SK-N-SH (cell line): ENCODE results near the gene LONRF2. TPM values are rescaled to one million over a fixed set of nuclear protein-coding genes. Genes with fewer than 3 reads are reported as not detected.

ENCODE experiments used
- CTCF ChIA-PET: fragments of 300-600, 350-600 bp; formaldehyde crosslinking; extraction: SDS; loops from one replicate; lab custom pipeline; 2021; lab: Yijun Ruan, JAX
- POLR2A ChIA-PET: fragments of 350-600 bp; sonication (Branson Sonifier 250); formaldehyde crosslinking; extraction: SDS; loops from one replicate; lab custom pipeline; 2020; ENCODE audit warnings: antibody characterized with exemption, inconsistent platforms; lab: Yijun Ruan, JAX
- DNase-seq: peaks from one replicate; pipeline ENCODE4 v3.0.0; 2012
- H2AFZ ChIP-seq: fragments of 200-600 bp; sonication (generic); 2 replicates; pipeline ENCODE4 v1.8.1; 2016; ENCODE audit warnings: antibody characterized with exemption, mild to moderate bottlenecking, low read depth
- H3F3A ChIP-seq: fragments of 200-600 bp; sonication (generic); replicated peaks from 2 replicates; pipeline ENCODE3; 2016; ENCODE audit warnings: antibody characterized with exemption, mild to moderate bottlenecking; ENCODE audit not compliant: insufficient read depth
- H3K27ac ChIP-seq, 2 experiments: fragments of 200-500 bp in 1 of 2; fragments of 200-600 bp in 1 of 2; sonication (Bioruptor generic) in 1 of 2; sonication (generic), shearing (Covaris generic) in 1 of 2; 2 replicates each; pipeline versions ENCODE4 v1.5.1 to v1.6.1; 2014 to 2016; ENCODE audit warnings: low read depth in 2 of 2, inconsistent platforms in 1 of 2, low read length in 1 of 2, mild to moderate bottlenecking in 1 of 2, mixed read lengths in 1 of 2
- H3K27me3 ChIP-seq: fragments of 200-600 bp; sonication (generic), shearing (Covaris generic); 2 replicates; pipeline ENCODE4 v1.6.1; 2016; ENCODE audit warnings: mixed run types; ENCODE audit not compliant: insufficient read depth
- H3K36me3 ChIP-seq, 2 experiments: fragments of 200-500 bp in 1 of 2; fragments of 200-600 bp in 1 of 2; sonication (Bioruptor generic) in 1 of 2; sonication (generic) in 1 of 2; replicated peaks in 1 of 2; 2 replicates each; pipeline versions ENCODE3 to v1.5.1; 2014 to 2016; ENCODE audit warnings: low read length in 1 of 2, mild to moderate bottlenecking in 1 of 2; ENCODE audit not compliant: insufficient read depth in 2 of 2, control insufficient read depth in 1 of 2
- H3K4me1 ChIP-seq, 2 experiments: fragments of 200-500 bp in 1 of 2; fragments of 200-600 bp in 1 of 2; sonication (Bioruptor generic) in 1 of 2; sonication (generic), shearing (Covaris generic) in 1 of 2; 2 replicates each; pipeline versions ENCODE4 v1.5.1 to v1.6.1; 2014 to 2016; ENCODE audit warnings: low read depth in 1 of 2, low read length in 1 of 2, mixed run types in 1 of 2; ENCODE audit not compliant: insufficient read depth in 2 of 2, control insufficient read depth in 1 of 2
- H3K4me2 ChIP-seq: fragments of 200-600 bp; sonication (generic), shearing (Covaris generic); 2 replicates; pipeline ENCODE4 v1.6.1; 2017; ENCODE audit warnings: mixed run types
- H3K4me3 ChIP-seq, 2 experiments: fragments of 200-500 bp in 1 of 2; fragments of 200-600 bp in 1 of 2; sonication (Bioruptor generic) in 1 of 2; sonication (generic), shearing (Covaris generic) in 1 of 2; 2 replicates each; pipeline versions ENCODE4 v1.5.1 to v1.8.1; 2014 to 2016; ENCODE audit warnings: low read depth in 2 of 2, inconsistent platforms in 1 of 2, low read length in 1 of 2, mild to moderate bottlenecking in 1 of 2, mixed read lengths in 1 of 2, moderate library complexity in 1 of 2
- H3K79me2 ChIP-seq: fragments of 200-600 bp; sonication (generic); 2 replicates; pipeline ENCODE4 v1.8.1; 2017; ENCODE audit warnings: mild to moderate bottlenecking; ENCODE audit not compliant: insufficient read depth
- H3K9ac ChIP-seq: fragments of 200-600 bp; sonication (generic); 2 replicates; pipeline ENCODE4 v1.6.1; 2017; ENCODE audit warnings: mixed run types
- H3K9me2 ChIP-seq: fragments of 200-600 bp; sonication (generic); 2 replicates; pipeline ENCODE4 v1.6.1; 2017; ENCODE audit warnings: mixed run types
- H3K9me3 ChIP-seq: fragments of 200-600 bp; sonication (generic); 2 replicates; pipeline ENCODE4 v1.6.1; 2017; ENCODE audit warnings: mixed run types, mild to moderate bottlenecking, moderate library complexity
- H4K20me1 ChIP-seq: fragments of 200-600 bp; sonication (generic); 2 replicates; pipeline ENCODE4 v1.6.1; 2017; ENCODE audit warnings: mild to moderate bottlenecking, mixed run types; ENCODE audit not compliant: insufficient read depth
- CTCF ChIP-seq: fragments of 200-600 bp; sonication (generic); IDR thresholded peaks from 2 replicates; pipeline ENCODE4 v1.6.1; 2017; ENCODE audit warnings: antibody characterized with exemption, mild to moderate bottlenecking, moderate library complexity
- EZH2phosphoT487 ChIP-seq: fragments of 200-600 bp; sonication (generic); IDR thresholded peaks from 2 replicates; pipeline ENCODE4 v1.6.1; 2017; ENCODE audit warnings: low read depth, mixed run types, mild to moderate bottlenecking, antibody characterized with exemption, moderate library complexity, borderline replicate concordance
- GATA2 ChIP-seq: sonication (generic); formaldehyde crosslinking; IDR thresholded peaks from 2 replicates; pipeline ENCODE4 v1.5.0; 2020; ENCODE audit warnings: mild to moderate bottlenecking, missing genetic modification reagents
- JUND ChIP-seq: IDR thresholded peaks from 2 replicates; pipeline ENCODE4 v1.4.0; 2012
- PBX3 ChIP-seq: IDR thresholded peaks from 2 replicates; pipeline ENCODE4; 2012
- RAD21 ChIP-seq: IDR thresholded peaks from 2 replicates; pipeline ENCODE4 v1.6.1; 2012; ENCODE audit warnings: mild to moderate bottlenecking, low read length
- REST ChIP-seq: IDR thresholded peaks from 2 replicates; pipeline ENCODE4 v1.6.1; 2012; ENCODE audit warnings: mild to moderate bottlenecking, low read depth, low read length, moderate library complexity
- SMC3 ChIP-seq: IDR thresholded peaks from 2 replicates; pipeline ENCODE4 v1.6.1; 2012; ENCODE audit warnings: low read depth, low read length, improper control_type of control experiment
- TAF1 ChIP-seq: IDR thresholded peaks from 2 replicates; pipeline ENCODE4 v1.6.1; 2012; ENCODE audit warnings: low read depth, mild to moderate bottlenecking, low read length, moderate library complexity, borderline replicate concordance
- WGBS: methylation state at CpG from one replicate; pipeline ENCODE4 v1.1.6; 2017; ENCODE audit warnings: low lambda C conversion rate; 5-methylcytosine and 5-hydroxymethylcytosine counted together
- polyA plus RNA-seq, 3 experiments: library from polyadenylated mRNA; depleted of rRNA; stranded (reverse); fragments of >200 nt; gene quantifications; 2 replicates each; pipeline ENCODE4 v1.2.3, GENCODE V29; 2012

The LONRF2 gene
- polyA plus RNA-seq, 1 of the 3 experiments (the other 2 are of a cell fraction), result 2.0 TPM

- CTCF ChIA-PET, result interaction anchor here (0.6 to 12.0 kb wide), 81 partner anchors 7 to 1426 kb away, joined by 3 to 467 read pairs (median 5); partner anchors contain the start of genes EIF5B, LONRF2, REV1 and TXNDC9
- no peak overlapping the region; a peak in 1 of 4 replicates for H3K4me3 ChIP-seq
- H4K20me1 ChIP-seq, result no peaks in the 10 kb centered on the region
- H3K9me2 ChIP-seq, result no peaks in the 10 kb centered on the region
- H3K4me2 ChIP-seq, result no peak overlapping the region
- no peaks in the 10 kb centered on the region for H3F3A ChIP-seq
- TF ChIP-seq SMC3 (peak; percentile 93), REST (no peak), GATA2 (CRISPR knock-in tag) (no peak), RAD21 (peak; percentile 98), JUND (no peak), CTCF (peak; percentile 76)
- TF ChIP-seq, all 33 proteins: peak for 3
- DNase-seq, result peak; percentile 83
- no peaks in the 10 kb centered on the region for H3K36me3 ChIP-seq
- H3K27me3 ChIP-seq, result no peaks in the 10 kb centered on the region
- H2AFZ ChIP-seq, result no peak overlapping the region
- H3K9ac ChIP-seq, result no peak overlapping the region
- H3K9me3 ChIP-seq, result no peaks in the 10 kb centered on the region
- 50% methylated on average over 15 of the region's 15 CpGs for WGBS
- H3K27ac ChIP-seq, result no peak overlapping the region
- H3K4me1 ChIP-seq, result peaks cover 0 to 9% of the 10 kb centered on the region in 2 experiments; a peak in 1 of 4 replicates
- no peaks in the 10 kb centered on the region for H3K79me2 ChIP-seq
- POLR2A ChIA-PET, result interaction anchor here (0.5 kb wide), 2 partner anchors 123 to 589 kb away, joined by 3 read pairs; no protein-coding TSS in a partner anchor
Observed at GRCh38 chr2:100260712-100261620, 61.3 kb downstream of the LONRF2 start.

- WGBS, result 82% methylated on average over 8 of the region's 8 CpGs
- TF ChIP-seq PBX3 (no peak), RAD21 (no peak), EZH2phosphoT487 (no peak), TAF1 (no peak)
- Histone ChIP-seq H3K9me2 (no peaks in the 10 kb centered on the region), H3K4me2 (no peak overlapping the region), H3K27me3 (no peaks in the 10 kb centered on the region), H3K9me3 (no peaks in the 10 kb centered on the region), H2AFZ (no peak overlapping the region), H4K20me1 (no peaks in the 10 kb centered on the region), H3K36me3 (no peaks in the 10 kb centered on the region), H3K4me1 (peaks cover 0 to 9% of the 10 kb centered on the region in 2 experiments; a peak in 1 of 4 replicates), H3K79me2 (no peaks in the 10 kb centered on the region), H3K4me3 (no peak overlapping the region), H3K27ac (no peak overlapping the region), H3K9ac (no peak overlapping the region), H3F3A (no peaks in the 10 kb centered on the region)
- no peak for DNase-seq
- ChIA-PET CTCF (interaction anchor here (0.9 to 12.0 kb wide), 7 partner anchors 11 to 1610 kb away, joined by 3 to 467 read pairs (median 46); no protein-coding TSS in a partner anchor), POLR2A (no interaction called here)
Observed at GRCh38 chr2:100259106-100259505, 63.2 kb downstream of the LONRF2 start.
